IMR-90 (cell line): Measurements from ENCODE around the gene CAMK2D.

Experiments
- MXI1 ChIP-seq: IDR thresholded peaks from 2 replicates; pipeline ENCODE4 v1.6.1; 2012; ENCODE audit warnings: low read depth, mild to moderate bottlenecking, low read length, moderate library complexity, borderline replicate concordance
- TF ChIP-seq, protein P1 (sequence below): fragments of 150-350 bp; IDR thresholded peaks from 2 replicates; pipeline ENCODE4 v1.6.1; 2017; ENCODE audit warnings: mild to moderate bottlenecking, antibody characterized with exemption, low read length, low read depth

DNA sequence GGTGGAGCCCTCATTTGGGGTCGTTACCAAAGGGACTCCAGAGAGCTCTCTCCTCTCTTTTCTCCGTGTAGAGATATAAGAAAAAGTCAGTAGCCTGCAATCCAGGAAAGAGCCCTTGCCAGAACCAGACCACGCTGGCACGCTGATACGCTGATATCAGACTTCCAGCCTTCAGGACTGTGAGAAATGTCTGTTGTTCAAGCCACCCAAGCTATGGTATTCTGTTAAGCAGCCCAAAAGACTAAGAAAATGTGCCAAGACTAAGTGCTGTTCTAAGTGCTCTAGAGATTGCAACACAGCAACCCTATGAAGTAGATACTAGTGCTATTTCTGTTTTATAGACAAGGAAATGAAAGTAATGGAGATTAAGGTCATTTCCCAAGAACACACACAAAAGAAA lies 205.7 kb downstream of the CAMK2D start:
- TF ChIP-seq, protein P1, sequence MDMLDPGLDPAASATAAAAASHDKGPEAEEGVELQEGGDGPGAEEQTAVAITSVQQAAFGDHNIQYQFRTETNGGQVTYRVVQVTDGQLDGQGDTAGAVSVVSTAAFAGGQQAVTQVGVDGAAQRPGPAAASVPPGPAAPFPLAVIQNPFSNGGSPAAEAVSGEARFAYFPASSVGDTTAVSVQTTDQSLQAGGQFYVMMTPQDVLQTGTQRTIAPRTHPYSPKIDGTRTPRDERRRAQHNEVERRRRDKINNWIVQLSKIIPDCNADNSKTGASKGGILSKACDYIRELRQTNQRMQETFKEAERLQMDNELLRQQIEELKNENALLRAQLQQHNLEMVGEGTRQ = no peak
- TF ChIP-seq MXI1 = no peak
